NCI-H1105 treated with DMSO at 0.1 percent for 48 hours (cell line): Measurements from ENCODE around the gene SLC22A31.

ENCODE experiments used
- DNase-seq: peaks from one replicate; lab custom pipeline; 2025; lab: John Stamatoyannopoulos, UW

SLC22A31 gene

DNA sequence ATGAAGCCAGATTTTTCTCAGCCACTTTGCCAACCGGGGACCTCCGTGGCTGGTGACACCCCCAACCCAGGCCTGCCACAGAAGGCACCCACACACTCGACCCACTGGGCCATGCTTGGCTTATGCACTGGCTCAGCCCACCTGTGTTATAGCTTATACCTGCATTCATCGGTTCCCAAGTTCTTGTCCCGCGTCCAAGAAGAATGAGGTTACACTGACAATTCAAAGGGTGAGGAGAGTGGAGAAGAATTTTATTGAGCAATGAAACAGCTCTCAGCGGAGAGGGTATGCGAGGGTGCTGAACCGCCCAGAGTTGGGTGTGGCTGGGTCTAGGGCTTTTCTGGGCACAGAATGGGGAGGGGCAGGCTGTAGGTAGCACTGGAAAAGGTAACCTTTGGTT is 51.0 kb downstream of the SLC22A31 start:
- DNase-seq, result no peak

DNA sequence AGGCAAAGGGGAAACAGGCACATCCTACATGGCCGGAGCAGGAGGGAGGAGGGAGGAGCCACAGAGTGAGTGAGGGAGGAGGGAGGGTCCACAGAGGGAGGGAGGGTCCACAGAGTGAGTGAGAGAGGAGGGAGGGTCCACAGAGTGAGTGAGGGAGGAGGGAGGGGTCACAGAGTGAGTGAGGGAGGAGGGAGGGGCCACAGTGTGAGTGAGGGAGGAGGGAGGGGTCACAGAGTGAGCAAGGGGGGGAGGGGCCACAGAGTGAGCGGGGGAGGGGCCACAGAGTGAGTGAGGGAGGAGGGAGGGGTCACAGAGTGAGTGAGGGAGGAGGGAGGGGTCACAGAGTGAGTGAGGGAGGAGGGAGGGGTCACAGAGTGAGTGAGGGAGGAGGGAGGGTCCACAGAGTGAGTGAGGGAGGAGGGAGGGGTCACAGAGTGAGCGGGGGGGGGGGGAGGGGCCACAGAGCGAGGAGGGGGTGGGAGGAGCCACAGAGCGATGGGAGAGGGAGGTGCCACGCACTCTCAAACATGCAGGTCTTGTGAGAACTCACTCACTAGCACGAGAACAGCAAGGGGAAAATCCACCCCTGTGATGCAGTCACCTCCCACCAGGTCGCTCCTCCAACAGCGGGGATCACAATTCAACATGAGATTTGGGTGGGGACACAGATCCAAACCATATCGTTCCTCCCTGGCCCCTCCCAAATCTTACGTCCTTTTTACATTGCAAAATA is 53.1 kb downstream of the SLC22A31 start:
- no peak for DNase-seq

DNA sequence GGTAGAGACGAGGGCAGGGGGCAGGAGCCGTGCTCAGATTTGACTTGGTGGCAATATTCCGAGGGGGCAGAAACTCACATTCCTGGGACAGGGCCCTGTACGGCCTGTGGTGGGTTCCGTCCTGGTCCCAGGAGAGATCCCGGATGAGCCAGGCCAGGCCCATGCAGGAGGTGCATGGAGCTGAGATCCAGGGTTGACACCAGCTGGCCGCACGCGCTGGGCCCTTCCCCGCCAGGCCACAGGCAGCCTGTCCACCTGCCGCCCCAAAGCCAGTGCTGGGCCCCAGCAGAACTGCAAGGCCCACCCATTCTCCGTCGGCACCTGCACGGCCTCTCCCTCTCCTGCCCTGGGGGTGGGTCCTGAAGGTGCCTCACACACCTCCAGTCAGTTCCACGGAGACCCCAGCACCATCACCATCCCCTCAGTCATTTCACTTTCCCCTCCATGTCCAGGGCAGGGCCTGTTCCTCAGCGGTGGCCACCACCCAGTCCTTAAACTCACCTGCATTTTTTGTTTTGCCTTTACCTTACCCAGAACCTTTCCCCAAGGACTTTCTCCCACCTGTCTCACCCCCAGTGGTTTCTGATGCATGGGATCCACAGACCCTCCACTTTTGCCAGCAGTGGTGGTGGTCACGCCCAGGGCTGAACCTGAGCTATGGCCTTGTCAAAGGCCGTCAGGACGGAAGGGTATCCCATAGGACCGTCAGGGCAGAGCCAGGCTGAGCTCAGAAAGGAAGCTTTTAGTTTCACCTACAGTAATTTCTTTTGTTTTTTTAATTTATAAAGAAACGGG is 53.9 kb downstream of the SLC22A31 start:
- DNase-seq, result no peak
